Retina (tissue), 1 donor: ENCODE data around the gene ACADVL.

Experiments used
- DNase-seq: peaks from one replicate; pipeline ENCODE4 v3.0.0-alpha.2; 2016

Gene ACADVL

DNA sequence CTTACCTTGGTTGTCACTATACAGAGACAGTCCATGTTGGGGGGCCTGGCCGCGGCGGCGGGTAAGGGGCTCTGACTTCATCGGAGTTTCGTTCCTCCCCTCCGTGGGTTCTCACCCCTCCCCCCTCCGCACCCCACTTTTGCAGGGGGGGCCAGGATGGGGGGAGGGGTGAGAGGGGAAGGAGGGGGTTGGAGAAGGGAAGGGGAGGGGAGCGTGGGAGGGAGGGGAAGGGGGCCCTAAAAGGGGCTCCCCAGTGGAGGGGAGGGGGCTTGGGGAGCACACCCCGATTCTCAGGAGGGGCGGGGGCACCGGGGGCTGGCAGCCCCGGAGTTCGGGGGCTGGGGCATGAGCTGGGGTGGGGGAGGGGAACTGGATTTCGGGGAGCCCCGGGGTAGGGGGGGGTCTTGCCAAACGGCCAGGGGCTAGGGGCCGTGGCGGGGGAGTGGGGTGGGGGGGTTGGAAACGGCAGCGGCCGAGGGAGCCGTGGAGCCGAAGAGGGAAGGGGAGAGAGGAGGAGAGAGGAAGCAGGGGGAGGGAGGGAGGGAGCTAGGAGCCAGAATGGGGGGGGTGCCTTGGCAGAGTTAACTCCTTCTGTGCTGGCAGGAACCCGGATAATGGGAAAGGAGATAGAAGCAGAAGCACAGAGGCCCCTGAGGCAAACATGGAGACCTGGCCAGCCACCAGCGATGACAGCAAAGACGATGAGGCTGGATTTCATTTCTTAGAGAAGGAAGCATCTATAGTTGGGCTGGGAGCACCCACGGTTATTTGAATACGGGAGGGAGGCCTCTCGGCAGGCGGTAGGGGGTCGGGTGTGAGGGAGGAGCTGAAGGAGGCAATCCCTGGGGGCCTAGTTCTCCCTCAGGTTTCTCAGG, 2.4 kb upstream of the ACADVL start:
- peak; percentile 70 for DNase-seq

DNA sequence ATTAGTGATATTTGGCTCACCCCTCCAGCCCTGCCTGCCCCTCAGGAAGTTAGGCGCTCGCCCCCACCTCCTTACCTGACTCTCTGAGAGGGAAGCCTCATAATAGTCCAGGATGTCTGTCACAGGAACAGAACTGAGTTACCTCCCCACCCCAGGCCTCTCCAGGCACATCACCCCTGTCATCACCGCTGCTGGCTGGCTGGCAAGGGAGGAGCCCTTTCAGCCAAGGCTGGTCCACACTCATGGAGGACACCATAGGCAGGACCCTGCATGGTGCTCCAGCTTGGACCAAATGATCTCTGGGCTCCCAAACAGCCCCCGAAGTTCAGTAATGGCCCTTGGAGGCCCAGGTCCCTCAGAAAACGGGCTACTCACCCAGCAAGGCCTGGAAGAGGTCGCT, 1.6 kb upstream of the ACADVL start:
- no peak for DNase-seq

DNA sequence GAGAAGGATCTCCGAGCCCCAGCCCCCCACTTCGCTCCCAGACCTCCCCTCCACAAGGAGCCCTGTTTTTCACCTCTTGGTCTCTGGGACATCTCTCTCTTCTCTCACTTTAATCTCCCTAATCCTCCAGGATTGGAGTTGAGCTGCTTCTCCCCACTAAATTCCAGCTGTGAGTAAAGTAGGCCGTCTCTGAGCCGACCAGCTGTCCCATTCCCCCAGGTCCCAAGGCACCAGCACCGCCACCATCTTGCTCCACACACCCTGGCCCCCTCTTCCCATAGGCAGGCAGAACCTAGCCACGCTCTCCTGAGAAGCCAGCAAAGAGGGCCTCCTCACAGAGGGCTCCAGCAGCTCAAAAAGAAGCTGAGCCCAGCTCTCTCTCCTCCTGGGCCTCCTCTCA, 980 bp upstream of the ACADVL start:
- DNase-seq: no peak

DNA sequence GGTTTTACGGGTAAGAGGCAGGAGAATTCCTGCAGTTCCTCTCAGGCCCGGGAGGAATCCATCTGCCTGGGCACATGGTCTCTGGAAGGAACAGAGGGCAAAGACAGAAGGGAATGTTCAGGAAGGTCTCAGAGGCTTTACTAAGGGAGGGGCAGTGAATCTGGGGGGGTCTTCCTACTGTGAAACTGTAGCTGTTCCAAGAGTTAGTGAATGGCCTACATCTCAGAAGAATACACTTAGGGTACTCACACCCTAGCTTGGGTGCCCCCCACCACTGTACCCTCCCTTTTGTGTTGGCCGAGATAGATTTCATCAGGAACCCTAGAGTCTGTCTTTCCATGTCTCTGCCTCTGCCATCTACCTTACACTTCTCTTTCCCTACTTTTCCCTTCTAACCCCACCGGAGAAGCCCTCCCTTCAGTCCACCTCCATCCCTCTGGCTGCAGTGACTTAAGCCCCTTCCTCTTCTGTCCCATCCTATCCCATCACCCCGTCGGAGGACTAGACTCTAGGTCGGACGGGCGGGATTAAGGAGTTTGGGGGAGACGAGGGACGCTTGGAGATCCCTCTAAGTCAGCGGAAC, 418 bp upstream of the ACADVL start:
- no peak for DNase-seq

DNA sequence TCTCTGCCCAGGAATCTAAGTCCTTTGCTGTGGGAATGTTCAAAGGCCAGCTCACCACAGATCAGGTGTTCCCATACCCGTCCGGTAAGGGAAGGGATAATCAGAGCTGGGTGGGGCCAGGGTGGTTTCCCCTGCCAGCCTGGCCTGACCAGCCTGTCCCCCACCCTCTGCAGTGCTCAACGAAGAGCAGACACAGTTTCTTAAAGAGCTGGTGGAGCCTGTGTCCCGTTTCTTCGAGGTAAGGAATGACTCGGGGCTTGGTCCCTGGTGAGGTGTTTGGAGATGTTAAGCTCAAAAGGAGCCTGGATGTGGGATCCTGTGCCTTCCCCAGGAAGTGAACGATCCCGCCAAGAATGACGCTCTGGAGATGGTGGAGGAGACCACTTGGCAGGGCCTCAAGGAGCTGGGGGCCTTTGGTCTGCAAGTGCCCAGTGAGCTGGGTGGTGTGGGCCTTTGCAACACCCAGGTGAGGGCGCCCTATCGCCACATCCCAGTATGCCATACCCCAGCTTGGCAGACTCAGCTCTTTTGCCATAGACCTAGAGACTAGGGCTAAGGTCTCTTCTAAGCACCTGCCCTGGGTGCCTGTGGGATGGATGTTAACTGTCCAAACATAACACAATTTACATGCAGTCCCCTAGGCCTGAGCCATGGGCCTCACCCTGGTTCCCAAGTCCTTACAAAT, 997 bp downstream of the ACADVL start:
- DNase-seq: no peak

DNA sequence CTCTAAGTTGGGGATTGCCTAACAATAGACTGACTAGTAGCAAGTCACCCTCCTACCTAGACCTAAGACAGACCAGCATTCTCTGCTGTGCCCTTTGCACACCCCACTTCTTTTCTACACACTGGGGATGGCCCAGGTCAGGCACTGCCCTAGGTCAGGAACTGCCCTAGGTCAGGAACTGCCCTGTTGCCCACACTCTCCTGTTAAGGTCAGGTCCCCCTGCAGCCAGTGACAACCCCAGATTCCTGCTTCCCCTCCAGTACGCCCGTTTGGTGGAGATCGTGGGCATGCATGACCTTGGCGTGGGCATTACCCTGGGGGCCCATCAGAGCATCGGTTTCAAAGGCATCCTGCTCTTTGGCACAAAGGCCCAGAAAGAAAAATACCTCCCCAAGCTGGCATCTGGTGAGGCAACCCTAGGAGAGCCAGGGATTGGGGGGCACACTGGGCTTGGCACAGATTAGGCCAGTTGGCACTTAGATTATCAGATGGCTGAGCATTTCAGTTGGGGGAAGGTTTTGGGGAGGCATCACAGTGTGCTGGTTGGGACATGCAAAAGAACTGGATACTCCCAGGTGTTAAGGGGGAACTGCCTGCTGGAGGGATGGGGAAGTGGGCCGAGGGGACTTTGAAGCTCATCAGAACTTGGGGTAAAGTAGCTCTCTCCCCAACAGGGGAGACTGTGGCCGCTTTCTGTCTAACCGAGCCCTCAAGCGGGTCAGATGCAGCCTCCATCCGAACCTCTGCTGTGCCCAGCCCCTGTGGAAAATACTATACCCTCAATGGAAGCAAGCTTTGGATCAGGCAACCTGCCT, 1.7 kb downstream of the ACADVL start:
- DNase-seq: no peak

DNA sequence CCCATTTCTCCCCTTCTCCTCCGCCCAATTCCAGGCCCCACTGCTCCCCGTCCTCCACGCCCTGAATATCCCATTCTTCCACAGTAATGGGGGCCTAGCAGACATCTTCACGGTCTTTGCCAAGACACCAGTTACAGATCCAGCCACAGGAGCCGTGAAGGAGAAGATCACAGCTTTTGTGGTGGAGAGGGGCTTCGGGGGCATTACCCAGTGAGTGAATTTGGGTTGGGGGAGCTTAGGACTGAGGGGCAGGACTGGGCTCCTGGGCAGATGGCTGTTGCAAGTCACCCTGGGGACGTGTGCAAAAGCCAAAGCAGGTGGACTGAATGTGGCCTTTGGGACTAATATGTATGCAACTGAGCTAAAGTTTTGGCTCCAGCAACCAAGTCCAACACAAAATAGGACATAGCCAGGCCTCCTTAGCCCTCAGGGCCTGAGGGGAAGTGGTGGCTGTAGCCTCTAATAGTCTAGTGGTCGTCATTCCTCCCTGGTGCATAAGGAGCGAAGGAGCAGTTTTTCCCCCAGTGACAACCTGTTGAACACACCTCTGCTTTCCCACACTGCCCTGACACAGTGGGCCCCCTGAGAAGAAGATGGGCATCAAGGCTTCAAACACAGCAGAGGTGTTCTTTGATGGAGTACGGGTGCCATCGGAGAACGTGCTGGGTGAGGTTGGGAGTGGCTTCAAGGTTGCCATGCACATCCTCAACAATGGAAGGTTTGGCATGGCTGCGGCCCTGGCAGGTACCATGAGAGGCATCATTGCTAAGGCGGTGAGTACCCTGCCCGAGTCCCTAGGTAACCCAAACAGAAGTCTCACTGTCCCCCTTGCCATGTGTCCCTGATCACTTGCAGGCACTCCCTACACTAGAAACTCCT, 2.6 kb downstream of the ACADVL start:
- no peak for DNase-seq

DNA sequence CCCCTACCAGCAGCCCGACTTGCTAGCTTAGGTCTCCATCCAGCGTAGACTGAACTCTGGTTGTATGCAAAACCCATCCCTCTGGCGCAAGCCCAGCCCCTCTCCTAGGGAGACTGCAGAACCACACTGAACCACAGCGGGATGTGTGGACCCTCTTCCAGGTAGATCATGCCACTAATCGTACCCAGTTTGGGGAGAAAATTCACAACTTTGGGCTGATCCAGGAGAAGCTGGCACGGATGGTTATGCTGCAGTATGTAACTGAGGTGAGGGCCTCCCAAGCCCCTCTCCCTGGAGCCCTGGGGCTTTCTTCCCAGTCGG, 3.2 kb downstream of the ACADVL start:
- no peak for DNase-seq

DNA sequence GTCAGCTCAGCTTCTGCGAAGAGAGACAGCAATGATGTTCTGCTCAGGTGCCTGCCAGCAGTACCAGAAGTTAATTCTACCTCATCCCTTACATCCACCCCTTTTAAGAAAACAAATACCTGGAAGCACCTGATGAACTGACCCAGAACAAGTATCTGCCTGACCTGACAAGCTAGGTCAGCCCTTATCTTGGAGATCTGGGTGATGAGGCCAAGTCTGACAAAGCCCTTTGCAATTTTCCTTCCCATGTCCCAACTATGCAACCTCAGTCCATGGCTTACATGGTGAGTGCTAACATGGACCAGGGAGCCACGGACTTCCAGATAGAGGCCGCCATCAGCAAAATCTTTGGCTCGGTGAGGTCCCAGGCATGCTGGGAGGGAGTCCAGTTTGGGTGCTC, 3.6 kb downstream of the ACADVL start:
- no peak for DNase-seq

DNA sequence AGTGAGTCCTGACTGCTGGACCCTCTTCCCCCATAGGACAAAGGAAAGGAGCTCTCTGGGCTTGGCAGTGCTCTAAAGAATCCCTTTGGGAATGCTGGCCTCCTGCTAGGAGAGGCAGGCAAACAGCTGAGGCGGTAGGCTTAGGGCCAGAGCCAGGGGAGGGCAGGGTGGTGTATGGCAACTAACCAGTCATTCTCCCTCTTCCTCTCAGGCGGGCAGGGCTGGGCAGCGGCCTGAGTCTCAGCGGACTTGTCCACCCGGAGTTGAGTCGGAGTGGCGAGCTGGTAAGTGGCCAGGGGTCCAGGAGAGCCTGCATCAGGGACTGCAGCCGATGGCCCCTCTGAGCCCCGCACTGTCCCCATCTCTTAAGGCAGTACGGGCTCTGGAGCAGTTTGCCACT, 4.4 kb downstream of the ACADVL start:
- DNase-seq: no peak

DNA sequence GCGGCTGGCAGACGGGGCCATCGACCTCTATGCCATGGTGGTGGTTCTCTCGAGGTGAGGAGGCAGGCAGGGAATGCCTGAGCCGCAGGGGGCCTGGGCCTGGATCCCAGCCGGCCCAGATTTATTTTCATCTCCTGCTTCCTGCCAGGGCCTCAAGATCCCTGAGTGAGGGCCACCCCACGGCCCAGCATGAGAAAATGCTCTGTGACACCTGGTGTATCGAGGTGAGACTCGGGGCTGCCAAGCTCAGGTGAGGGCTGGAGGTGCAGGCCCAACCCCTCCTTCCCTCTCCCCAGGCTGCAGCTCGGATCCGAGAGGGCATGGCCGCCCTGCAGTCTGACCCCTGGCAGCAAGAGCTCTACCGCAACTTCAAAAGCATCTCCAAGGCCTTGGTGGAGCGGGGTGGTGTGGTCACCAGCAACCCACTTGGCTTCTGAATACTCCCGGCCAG, 4.9 kb downstream of the ACADVL start:
- no peak for DNase-seq

DNA sequence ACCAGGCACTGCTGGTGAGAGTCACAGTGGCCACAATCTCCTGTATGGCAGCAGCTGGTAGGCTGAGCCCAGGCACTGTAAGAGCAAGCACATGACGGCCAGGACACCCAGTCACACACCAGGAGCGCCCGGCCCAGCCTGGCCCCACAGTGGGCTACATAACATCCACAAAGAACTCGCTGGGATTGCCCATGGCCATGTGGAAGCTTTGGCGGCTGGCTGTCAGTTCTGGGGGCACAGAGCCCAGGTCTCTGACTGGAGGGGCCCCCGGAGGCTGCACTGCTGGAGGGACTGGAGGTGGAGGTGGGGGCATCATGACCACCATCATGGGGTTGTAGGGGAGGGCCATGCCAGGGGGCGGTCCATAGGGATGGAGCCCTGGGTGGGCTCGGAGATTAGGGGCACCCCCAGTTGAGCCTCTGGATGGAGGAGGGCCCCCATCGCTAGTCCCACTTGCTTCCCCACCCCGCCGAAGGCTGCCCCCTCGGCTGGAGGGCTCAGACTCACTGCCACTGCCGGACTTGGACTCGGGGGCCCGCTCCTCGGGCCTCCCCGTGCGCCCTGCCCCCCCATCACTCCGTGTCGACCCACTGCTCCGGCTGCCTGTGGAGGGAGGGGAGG, 6.1 kb downstream of the ACADVL start:
- DNase-seq: no peak

DNA sequence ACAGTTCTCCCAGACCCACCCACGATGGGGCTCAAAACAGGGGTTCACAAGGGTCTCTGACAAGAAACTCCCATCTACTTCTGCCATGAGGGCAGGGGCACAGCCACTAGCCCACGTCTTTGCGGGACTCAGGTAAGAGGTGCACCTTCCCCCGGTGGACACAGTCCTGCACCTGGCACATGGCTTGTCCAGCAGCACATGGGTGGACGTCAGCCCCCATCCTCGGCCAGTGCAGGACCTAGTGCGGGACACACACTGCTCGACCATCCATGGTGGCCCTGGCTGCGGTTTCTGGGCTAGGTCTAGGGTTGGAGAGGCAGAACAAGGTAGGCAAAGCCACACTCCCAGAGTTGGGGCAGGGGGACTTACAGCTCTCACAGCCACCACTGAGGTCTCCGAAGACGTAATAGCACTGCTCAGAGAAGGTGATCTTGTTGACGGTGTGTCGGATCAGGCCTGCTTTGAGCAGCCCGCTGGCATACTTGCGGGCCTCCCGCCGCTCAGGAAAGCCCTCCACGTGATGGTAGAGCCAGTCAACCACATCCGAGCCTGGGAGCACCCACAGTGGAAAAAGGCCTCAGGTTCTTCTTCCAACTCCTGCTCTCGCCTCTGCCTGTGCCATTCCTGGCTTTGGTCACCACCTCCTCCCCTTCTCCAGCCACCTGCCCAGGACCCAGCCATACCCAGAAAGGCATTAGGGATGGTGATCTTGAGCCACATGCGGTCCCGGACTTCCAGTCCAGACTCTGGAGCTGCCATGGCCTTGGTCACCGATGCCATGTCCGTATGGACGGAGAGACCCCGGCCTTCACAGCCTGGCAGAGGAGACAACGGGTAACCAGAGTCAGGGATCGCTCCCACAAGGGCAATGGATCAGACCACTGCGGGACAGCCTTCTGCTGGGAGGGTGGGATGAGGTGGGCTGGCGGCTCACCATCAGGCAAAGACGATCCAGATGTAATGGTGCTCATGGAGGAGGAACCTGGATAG, 7.3 kb downstream of the ACADVL start:
- DNase-seq: no peak

DNA sequence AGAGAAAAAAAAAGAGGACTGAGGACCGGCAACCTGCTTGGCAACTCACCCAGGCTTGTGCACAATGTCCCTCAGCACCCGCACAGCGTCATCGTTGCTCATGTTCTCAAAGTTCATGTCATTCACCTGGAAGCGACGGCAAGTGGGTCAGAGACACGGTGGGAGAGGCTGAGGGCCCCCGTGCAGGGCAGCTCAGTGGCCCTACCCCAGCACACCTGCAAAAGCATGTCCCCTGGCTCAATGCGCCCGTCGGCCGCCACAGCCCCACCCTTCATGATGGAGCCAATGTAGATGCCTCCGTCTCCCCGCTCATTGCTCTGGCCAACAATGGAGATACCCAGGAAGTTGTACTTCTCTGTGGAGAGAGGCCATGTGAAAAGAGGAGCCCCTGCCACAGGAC, 9.2 kb downstream of the ACADVL start:
- no peak for DNase-seq

DNA sequence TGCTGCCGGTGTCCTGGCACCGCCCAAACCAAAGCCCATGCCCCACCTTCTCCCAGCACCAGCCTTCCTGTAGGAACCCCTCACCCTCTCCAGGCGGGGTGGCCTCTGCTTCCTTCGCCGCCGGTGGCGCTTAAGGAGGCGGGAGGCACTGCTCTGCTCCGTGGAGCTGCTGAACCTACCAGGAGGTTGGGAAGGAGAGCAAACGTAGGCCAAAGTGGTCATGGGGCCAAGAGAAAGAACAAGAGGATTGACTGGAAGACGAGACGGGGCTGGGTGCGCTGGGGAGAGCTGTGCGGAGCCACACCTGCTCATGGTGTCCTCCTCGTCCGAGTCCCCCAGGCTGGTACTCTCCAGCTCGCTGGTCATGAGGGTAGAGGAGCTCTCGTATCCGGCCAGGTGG, 9.8 kb downstream of the ACADVL start:
- no peak for DNase-seq

DNA sequence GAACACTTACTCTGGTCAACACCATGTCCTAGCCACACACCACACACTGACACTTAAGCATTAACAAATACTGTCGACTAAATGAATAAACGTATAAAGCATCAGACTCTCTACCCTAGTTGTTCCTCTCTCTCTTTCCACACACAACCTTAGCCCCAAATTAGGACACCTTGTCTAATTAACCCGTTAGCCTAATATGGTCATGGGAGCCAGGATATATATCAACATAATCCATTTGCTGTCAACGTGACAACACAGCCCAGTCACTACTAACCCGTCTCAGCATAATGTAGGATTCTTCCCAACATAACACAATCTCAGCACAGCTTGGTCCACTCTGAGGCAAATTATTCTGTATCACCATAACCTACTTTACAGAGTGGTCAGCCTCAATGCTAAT, 12.4 kb downstream of the ACADVL start:
- no peak for DNase-seq

DNA sequence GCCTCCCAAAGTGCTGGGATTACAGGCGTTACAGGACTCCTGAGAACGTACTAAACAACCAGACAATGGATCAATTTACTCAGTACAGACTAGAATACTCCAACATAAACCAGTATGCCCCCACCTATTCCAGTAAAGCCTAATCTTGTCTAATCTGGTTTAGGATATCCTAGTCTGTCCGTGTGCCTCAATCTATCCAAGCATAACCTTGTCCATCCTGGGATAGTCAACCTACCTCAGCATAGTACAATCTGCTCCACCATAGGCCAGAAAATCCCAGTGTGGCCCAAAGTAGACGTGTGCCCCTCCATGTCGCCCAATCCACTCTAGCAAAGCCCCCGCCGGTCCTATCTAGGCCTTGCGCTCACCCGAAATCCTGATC, 14.0 kb downstream of the ACADVL start:
- DNase-seq: no peak

DNA sequence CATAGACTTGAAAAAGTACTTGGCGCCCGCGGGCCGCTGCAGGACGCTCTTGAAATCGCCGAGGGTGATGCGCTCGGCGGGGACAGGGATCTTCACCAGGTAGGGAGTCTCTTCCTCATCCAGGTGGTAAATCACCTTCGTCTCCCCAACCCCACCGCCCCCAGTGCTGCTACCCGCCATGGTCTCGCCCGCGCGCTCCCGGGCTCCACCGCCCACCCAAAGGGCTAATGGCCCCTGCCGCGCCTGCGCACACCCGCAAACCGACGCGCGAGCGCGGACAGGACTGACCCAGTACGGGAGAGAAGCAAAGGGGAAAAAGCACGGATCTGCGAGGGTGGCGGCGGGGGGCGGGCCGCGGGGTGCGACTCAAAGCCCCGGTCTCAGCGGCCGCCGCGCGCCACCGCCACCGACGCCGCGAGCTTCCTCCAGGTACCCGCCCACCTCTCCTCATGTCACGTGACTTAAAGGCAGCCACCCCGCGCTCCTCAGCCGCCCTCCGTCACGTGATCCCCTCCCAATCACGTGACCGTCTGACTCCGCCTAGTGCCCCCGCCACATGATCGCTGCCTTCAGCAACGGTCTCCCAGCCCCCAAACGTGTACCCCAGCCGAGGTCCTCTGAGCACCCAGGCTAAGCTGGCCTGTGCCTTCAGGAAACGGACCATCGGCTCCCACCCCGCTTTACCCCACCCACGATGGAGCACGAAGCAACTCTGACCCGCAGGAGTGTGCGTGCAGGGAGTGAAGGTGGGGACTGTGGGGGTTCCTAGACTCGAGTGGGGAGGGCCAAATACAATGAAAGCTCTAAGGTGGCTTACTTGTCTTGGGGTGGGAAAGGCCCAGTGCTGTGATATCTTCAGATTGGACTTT, 14.6 kb downstream of the ACADVL start, which contains the start of gene DVL2:
Gene DVL2 (minus strand): TSS at position 435 of the 869 bp plus-strand sequence. CDS start 255 bp downstream, at position 180.
- peak; percentile 97 for DNase-seq
